Nephron progenitor cell (in vitro differentiated cells): ENCODE measurements around the gene TBC1D22A.

ENCODE experiments used
- DNase-seq: peaks from one replicate; pipeline ENCODE4 v3.0.0; 2021
- H3K27ac Mint-ChIP-seq: 2 replicates; pipeline ENCODE4 v1.8.0; 2021; ENCODE audit warnings: mild to moderate bottlenecking, moderate library complexity, mixed read lengths
- H3K27me3 Mint-ChIP-seq: 2 replicates; pipeline ENCODE4 v1.8.0; 2021; ENCODE audit warnings: mild to moderate bottlenecking, low read depth, mixed read lengths; ENCODE audit not compliant: poor library complexity
- H3K36me3 Mint-ChIP-seq: 2 replicates; pipeline ENCODE4 v1.8.0; 2021; ENCODE audit warnings: low read depth, mixed read lengths
- H3K4me1 Mint-ChIP-seq: 2 replicates; pipeline ENCODE4 v1.8.0; 2021; ENCODE audit warnings: mixed read lengths
- H3K4me3 Mint-ChIP-seq: 2 replicates; pipeline ENCODE4 v1.8.0; 2021; ENCODE audit warnings: mild to moderate bottlenecking, moderate library complexity, mixed read lengths
- H3K9me3 Mint-ChIP-seq: 2 replicates; pipeline ENCODE4 v1.8.0; 2021; ENCODE audit warnings: mild to moderate bottlenecking, moderate library complexity, mixed read lengths
- CTCF ChIP-seq: fragments of 200-600 bp; sonication (generic); IDR thresholded peaks from 2 replicates; pipeline ENCODE4 v1.5.0; 2021; ENCODE audit warnings: antibody characterized with exemption

Gene TBC1D22A

DNA sequence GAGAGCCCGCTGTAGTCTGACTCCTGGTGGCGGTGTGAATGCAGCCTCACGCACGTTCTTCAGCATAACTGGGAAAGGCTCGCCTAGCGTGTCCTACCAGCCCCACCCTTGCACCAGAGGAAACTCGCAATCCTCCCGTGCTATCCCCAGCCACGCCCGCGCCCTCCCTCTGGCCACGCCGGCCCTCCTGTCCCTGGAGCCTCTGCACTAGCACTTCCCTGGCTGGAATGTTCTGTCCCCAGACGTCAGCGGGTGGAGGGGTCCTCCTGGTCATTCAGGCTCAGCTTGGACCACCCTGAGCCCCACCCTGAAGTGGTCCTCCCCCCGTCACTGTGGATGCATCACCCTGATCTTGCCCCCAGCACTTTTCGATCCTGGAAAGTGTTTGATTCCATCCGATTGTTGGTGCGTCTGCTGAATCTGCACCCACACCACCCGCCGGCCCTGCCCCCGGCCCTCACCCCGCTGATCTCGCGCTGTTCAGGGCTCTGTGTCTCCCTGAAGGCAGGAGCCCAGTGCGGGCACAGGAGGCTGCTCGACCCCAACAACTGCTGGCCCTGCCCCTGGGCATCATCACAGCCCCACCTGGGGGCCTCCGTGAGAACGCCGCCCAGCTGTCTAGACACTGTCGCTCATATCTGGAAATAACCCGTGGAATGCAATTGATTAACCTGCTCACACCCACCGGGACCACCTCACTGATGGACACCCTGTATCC is 437.0 kb downstream of the TBC1D22A start:
- no peak overlapping the region for H3K4me3 Mint-ChIP-seq
- no peaks in the 10 kb centered on the region for H3K4me1 Mint-ChIP-seq
- no peaks in the 10 kb centered on the region for H3K27me3 Mint-ChIP-seq
- no peaks in the 10 kb centered on the region for H3K36me3 Mint-ChIP-seq
- peaks cover 72% of the 10 kb centered on the region for H3K9me3 Mint-ChIP-seq
- no peak for DNase-seq
- no peak for TF ChIP-seq CTCF
- no peak overlapping the region for H3K27ac Mint-ChIP-seq

- no peak for DNase-seq
- Mint-ChIP-seq H3K27me3 (no peaks in the 10 kb centered on the region), H3K9me3 (peaks cover 73% of the 10 kb centered on the region), H3K4me1 (no peaks in the 10 kb centered on the region), H3K27ac (no peak overlapping the region), H3K36me3 (no peaks in the 10 kb centered on the region), H3K4me3 (no peak overlapping the region)
- no peak for TF ChIP-seq CTCF
These were observed 437.5 kb downstream of the TBC1D22A start for GRCh38 chr22:47199979-47200272.

DNA sequence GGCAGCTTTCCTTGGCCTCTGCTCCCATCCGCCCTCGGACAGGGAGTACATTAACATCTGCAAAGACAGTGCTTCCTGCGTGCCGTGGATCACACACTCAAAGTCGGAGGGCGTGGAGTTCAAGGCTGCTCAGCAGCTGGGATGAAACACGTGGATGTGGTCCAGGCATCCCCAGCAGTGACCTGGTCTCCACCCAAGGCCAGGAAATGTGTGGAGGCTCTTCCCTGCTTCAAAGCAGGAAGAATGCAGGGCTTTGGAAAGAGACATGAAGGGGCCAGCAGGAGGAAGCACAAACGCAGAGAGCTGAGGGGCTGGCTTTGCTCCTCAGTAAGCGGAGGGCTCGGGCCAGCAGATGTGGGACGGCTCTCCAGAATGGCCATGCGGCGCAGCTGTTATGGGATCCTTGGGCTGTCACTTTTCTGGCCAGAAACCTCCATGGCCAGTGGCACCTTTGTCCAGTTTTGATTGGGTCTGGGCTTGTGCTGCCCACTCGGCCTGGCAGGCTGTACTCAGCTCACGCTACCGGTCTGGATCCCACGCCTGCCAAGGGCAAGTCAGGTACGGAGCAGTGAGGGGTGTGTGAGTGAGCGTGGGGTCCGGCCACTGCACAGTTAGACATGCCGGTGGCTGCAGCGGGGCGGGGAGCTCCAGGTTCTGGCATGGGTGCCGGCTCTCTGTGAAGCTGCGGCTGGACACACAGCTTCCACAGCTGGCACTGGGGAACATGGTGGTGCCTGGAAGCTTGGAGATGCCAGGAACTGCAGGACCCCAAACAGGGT is 438.0 kb downstream of the TBC1D22A start:
- Mint-ChIP-seq H3K36me3 (no peaks in the 10 kb centered on the region), H3K4me3 (no peak overlapping the region), H3K9me3 (peaks cover 77% of the 10 kb centered on the region), H3K4me1 (no peaks in the 10 kb centered on the region), H3K27ac (no peak overlapping the region), H3K27me3 (no peaks in the 10 kb centered on the region)
- DNase-seq = no peak
- TF ChIP-seq CTCF = no peak

- H3K4me3 Mint-ChIP-seq = no peak overlapping the region
- H3K9me3 Mint-ChIP-seq = peaks cover 75% of the 10 kb centered on the region
- no peaks in the 10 kb centered on the region for H3K27me3 Mint-ChIP-seq
- no peak for DNase-seq
- H3K4me1 Mint-ChIP-seq = no peaks in the 10 kb centered on the region
- no peaks in the 10 kb centered on the region for H3K36me3 Mint-ChIP-seq
- no peak for TF ChIP-seq CTCF
- no peak overlapping the region for H3K27ac Mint-ChIP-seq
These were observed 438.9 kb downstream of the TBC1D22A start for GRCh38 chr22:47201186-47201995.

- no peaks in the 10 kb centered on the region for H3K4me1 Mint-ChIP-seq
- no peaks in the 10 kb centered on the region for H3K36me3 Mint-ChIP-seq
- TF ChIP-seq CTCF = no peak
- DNase-seq = no peak
- peaks cover 76% of the 10 kb centered on the region for H3K9me3 Mint-ChIP-seq
- H3K27ac Mint-ChIP-seq = no peak overlapping the region
- no peak overlapping the region for H3K4me3 Mint-ChIP-seq
- H3K27me3 Mint-ChIP-seq = no peaks in the 10 kb centered on the region
These were observed 439.8 kb downstream of the TBC1D22A start for GRCh38 chr22:47201996-47202818.
